ENCODE measurements around the gene UBE2F.
"Not testable (repeated sequence)": the region's sequence is repeated elsewhere in the genome, so short reads cannot be mapped to it uniquely, and the experiment has no call there.

Gene UBE2F

DNA sequence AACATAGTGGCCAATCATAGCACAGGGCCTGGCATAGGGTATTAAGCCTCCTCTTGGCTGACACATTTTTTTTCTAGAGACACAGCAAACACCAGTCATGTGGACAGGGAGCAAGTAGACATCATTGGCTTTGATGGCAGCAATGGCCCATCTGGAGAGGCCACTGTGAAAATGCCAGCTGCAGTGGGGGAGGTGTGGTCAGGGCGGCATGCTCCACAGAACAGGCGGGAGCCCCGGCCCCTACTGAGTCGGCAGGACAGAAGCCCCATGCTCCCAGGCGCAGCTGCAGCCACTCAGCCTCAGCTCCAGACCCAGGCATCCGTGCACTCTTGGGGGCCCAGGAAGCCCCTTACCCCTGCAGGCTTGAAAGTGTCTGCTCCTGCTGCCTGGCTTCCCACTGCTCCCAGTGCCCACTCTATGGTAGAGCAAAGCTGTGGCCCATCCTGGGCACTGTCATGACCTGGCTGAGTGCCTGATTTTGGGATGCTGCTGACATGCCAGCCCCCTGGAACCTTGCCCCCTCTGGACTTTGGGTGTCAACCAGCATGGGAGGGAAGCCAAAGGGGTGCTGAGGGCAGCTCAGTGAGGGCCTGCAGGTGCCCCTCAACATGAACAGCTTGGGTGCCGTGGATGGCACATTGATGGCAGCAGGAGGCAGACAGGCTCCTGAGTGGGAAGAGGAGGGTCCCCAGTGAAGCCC lies 23.3 kb upstream of the UBE2F start:
- DNase-seq = peak in 38 of 56 donors; percentile 7 to 77 (median 38)

DNA sequence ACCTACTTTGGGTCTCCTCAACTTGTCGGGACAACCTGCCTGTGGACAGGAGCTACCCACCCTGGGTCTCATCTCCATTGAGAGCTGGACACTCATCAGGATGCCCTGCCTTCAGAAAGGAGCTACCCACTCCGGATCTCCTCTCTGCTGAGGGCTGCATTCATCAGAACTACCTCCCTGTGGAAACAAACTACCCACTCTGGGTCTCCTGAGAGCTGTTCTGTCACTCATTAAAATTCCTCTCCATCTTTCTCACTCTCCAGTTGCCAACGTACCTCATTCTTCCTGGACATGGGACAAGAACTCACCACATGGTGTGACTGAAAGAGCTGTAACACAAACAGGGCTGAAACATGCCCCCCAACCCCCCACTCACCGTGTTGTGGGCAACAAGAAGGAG lies 22.5 kb upstream of the UBE2F start:
- no peak for DNase-seq

DNA sequence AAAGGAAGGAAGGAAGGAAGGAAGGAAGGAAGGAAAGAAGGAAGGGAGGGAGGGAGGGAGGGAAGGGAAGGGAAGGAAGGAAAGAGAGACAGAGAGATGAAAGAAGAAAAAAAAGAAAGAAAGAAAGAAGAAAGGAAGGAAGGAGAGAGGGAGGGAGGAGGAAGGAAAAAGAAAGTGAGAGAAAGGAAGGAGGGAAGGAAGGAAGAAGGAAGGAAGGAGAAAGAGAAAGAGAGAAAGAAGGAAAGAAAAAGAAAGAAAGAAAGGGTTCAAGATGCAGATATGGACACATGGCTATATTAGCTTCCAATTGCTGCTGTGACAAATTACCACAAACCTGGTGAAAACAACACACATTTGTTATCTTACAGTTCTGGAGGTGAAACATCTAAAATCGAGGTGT lies 20.4 kb upstream of the UBE2F start:
- DNase-seq = no peak

DNA sequence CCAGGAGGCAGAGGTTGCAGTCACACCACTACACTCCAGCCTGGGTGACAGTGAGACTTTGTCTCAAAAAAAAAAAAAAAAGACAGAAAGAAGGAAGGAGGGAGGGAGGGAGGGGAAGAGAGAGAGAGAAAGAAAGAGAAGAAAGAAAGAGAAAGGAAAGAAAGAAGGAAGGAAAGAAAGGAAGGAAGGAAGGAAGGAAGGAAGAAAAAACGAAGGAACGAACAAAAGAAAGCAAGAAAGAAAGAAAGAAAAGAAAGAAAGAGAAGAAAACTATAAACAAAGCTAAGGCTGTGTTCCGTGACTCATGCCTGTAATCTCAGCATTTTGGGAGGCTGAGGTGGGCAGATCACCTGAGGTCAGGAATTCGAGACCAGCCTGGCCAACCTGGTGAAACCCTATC lies 15.5 kb upstream of the UBE2F start:
- DNase-seq = not testable (repeated sequence)

DNA sequence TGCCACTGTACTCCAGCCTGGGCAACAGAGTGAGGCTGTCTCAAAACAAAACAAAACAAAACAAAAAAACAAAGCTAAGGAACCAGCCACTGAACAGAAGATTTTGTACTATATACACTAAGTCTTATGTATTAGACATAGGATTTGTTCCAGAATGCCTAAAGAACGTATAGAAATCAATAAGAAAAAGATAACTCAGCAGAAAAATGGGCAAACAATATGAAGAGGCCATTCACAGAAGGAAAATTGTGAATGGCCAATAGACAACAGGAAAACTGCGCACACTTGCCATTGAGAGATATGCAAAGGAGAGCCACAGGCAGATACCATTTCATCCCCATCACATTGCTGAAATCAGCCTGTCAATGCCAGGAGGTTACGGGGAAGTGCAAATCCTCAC lies 14.9 kb upstream of the UBE2F start:
- no peak for DNase-seq

DNA sequence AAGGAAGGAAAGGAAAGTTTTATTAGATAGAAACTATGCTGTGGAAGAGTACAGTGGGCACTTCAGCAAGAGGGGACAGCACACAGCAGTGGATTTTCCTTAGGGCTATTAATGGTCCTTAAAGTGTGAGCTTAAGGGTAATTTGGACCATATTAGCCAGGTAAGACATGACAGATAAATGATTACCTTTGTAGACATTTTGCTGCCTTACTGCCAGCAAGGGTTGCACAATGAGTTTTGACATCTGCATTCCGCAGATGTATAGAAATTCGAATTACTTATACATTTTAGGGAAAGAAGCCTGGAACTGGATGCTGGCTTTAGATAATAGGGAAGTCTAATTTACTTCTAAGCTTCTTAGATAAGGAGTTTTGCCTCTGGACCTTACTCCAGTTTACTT lies 14.0 kb upstream of the UBE2F start:
- DNase-seq = no peak

DNA sequence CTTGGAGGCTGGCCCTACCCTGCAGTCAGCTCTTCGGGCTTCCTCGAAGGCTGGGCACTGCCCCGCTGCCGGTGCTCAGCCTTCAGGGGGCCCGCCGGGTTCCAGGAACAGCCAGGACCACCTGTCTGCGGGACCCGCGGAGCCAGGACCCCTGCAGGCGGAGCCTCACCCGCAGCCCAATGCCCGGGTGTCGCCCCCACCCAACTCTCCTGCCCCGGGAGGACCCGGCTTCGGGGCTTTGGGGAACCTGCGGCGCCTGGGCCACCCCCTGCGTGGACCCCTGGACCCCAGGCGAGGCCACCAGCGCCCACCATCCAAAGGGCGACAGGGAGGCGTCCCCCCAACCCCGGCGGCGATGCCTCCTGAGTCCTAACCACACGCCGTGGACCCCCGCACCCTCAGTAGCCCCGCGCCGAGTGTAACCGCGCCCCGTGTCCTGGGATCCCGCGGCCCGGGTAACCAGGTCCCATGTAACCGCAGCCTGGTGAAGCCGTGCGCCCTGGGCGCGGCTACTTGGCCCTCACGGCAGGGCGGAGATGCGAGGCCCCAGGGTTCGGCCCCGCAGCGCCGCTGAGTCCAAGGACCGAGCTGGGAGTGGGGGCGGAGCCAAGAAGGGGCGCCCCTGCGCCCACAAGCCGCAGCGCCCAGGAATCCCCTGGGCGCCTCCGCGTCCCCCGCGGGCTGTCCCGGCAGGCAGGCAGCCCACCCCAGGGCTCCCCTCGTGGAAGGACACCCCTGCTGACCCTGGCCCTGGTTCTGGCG lies 11.0 kb upstream of the UBE2F start:
- peak in 1 of 56 donors; percentile 12 for DNase-seq

DNA sequence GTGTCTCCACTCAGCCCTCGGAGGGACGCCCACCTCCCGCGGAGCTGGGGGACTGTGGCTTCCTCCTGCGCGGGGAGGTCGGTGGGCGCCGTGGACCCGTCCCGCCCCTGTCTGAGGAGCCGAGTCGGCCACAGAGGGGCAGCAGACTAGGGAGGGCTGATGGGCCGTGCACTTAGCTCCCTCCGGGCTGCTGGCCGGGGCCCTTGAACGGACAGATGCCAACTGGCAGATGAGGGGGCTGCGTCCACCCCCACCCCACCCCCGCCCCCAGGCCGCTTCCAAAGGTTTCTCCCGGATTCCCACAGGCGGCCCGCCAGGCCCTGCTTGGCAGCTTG lies 10.4 kb upstream of the UBE2F start:
- DNase-seq = peak in 1 of 56 donors; percentile 7

DNA sequence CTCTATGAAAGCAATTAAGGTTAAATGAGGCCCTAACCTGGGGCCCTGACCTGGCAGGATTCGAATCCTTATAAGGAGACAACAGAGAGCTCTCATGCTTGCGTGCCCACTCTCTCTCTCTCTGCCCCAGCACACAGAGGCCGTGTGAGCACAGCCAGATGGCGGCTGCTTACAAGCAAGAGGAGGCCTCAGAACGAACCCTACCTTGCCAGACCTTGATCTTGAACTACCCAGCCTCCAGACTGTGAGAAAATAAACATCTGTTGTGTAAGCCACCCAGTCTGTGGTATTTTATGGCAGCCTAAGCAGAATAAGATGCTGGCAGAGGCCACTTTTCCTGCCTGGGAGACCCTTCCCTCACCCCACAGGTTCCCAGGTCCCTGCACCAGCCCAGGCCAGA lies 5.2 kb upstream of the UBE2F start:
- no peak for DNase-seq

DNA sequence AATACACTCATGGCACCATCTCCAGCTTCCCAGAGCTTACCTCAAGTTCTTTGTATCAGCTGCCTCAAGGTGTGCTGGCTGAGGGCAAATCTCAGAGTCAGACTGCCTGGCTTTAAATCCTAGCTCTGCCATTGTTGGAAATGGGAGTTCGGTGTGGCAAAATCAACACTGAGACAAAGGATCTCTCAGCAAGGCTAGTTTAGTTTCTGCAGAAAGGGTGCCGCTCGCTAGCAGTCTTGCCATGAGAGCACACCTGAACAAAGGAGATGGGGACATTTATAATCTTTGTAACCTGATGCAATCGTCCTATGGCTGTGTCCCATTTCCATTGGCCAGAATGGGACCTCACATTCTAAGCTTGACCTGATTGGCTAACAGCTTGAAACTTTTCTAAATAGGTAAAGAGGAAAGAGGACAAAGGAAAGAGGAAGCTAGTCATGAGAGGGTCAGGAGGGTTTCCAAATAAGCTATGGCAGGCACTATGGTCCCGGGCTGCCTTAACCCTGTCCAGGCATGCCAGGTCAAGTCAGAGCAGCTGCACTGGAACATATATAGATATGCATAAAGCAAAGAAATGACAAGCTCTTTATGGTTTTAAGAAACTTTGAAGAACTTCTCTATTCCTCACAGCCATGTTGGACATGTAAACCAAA lies 4.3 kb upstream of the UBE2F start:
- no peak for DNase-seq

DNA sequence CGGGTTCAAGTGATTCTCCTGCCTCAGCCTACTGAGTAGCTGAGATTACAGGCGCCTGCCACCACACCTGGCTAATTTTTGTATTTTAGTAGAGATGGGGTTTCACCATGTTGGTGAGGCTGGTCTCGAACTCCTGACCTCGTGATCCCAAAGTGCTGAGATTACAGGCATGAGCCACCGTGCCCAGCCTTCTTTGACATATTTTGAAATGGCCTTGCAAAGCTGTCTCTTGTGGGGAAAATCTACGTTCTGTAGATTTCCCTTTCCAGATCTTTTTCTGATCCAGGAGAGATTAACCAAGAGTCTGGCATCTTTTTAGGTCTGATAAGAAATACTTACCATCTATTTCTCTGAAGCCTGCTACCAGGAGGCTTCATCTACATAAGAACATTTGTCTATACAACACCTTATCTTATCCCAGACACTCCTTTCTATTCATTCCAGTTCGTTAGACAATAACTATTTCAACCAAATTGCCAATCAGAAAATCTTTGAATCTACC lies 3.3 kb upstream of the UBE2F start:
- DNase-seq = not testable (repeated sequence)

DNA sequence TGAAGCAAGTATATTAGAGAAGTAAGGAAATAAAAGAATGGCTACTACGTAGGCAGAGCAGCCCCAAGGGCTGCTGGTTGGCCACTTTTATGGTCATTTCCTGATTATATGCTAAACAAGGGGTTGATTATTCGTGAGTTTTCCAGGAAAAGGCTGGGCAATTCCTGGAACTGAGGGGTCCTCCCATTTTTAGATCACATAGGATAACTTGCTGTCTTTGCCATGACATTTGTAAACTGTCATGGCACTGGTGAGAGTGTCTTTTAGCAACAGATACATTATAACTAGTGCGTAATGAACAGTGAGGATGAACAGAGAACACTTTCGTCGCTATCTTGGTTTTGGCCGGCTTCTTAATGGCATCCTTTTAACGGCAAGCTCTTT lies 2.6 kb upstream of the UBE2F start:
- no peak for DNase-seq

DNA sequence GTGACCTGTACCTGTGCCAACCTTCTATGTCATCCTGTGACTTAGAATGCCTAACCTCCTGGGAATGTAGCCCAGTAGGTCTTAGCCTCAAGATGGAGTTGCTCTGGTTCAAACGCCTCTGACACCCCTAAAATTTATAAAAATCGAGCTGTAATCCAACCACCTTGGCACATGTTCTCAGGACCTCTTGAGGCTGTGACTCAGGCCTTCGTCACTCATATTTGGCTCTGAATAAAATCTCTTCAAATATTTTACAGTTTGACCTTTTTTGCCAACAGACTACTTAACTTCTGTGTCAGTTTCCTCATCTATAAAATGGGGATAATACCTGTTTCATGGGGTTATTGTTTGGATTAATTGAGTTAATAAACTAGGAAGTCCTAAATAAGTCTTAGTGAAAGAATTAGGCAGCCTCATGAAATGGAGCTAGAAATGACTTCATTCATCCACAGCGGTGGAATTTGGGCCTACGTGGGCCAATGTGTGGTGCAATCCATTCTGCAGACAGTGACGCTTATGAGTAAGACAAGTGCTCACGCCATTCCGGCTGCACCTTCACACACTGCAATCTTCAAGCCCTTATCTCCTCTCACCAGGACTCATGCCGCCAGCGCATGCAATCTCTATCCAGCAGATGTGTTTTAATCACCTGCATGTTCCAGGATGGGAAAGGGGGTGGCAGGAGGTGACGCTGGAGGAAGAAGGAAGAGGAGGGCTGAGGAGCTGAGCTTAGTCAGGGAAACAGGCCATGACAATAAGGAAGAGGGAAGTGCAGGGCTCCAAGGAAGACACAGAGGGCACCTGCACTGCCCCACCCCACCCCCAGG lies 2.0 kb upstream of the UBE2F start:
- DNase-seq = no peak

DNA sequence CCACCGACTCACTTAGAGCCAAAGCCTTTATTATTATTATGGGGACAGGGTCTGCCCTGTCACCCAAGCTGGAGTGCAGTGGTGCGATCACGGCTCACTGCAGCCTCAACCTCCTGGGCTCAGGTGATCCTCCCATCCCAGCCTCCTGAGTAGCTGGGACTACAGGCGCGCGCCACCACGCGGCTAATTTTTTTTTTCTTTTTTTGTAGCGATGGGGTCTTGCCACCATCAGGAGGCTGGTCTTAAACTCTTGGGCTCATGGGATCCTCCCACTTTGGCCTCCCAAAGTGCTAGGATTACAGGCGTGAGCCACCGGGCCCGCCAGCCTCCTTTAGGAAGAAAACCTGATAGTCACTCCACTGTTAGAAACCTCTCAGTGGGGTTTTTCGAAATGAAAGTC lies 970 bp upstream of the UBE2F start:
- DNase-seq = not testable (repeated sequence)

DNA sequence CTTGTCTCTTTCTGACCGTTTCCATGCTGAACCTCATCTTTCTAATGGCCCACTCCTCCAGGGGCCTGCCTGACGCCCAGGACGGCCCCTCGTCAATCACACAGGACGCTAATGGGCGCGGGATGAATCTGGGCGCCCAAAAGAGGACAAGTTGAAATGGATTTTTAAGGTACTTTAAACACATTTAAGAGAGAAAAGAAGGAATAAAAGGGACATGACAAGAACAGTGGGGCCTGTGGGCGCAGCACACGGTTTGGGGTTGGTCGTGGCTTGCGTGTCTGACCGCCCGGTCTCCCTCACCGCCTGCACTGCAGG lies 607 bp upstream of the UBE2F start:
- DNase-seq = no peak

DNA sequence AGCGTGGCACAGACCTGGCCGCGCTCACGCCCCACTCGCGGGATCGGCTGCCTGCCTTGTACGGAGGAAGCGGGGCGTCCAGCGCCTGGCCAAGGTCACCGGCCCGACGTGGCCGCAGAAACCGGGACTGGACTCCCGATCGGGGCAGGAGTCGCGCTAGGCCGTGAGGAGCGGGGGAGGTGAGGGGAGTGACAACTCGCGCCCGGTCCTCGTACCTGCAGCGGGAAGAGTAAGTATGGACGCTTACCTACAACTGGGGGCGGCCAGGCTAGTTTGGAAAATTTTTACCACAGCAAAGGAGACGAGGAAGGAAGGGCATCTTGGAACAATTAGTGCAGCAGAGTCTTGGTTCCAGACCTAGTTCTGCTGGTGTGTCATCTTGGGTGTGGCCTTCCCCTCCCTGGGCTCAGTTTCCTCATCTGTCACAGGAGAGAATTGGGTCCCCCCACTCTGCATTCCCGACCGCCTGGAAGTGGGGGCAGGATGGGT lies 693 bp downstream of the UBE2F start:
- DNase-seq = peak in 7 of 56 donors; percentile 4 to 25 (median 20)

DNA sequence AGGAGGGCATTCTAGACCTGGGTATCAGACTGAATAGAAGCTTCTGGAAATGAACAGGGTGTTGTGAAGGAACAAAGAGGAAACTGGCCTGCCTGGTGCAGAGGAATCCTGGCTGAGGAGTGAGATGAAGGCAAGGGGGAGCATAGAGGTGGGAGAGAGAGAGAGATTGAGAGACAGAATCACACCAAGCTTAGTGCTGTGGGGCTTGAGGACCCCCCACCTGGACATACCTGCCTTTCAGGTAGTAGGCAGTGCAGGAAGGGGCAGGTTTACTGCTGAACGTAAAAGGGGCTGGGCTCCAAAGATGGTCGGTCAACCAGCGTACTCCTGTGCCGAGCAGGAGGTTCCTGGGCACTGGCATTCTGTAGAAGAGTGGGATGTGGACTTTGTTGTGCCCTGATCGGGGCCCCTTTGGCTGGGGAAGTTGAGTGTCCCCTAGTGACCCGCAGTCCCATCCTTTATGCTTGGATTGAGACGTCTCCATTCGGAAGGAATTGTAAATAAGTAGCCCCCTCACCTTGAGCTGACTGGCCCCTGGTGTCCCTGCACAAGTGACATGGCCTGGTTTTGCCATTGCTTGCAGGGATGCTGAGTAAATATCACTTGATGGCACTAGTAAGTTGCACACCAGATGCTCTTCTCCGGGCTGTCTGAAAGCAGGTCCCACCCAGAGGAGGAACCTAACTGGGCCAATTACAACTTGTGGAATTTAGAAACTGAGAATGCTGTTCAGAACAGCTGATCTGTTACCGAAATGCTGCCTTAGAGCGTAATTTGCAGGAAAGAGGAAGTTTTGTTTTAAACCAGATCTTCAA lies 1.4 kb downstream of the UBE2F start:
- DNase-seq = peak in 44 of 56 donors; percentile 8 to 74 (median 35)

DNA sequence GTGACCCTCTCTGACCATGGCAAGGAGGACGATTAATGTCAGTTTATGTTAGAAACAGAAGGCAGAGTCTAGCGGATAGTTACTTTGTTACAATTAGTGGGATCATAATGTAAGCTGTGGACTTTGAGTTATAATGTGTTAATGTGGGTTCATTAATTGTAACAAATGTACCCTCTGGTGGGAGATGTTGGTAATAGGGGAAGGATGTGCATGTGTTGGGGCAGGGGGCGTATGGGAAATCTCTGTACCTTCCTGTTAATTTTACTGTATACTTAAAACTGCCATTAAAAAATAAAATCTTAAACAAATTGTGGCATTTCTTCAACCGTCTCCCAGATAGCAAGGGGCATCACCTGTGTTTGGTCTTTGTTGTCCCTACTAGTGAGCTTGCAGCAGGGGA lies 4.8 kb downstream of the UBE2F start:
- DNase-seq = no peak

DNA sequence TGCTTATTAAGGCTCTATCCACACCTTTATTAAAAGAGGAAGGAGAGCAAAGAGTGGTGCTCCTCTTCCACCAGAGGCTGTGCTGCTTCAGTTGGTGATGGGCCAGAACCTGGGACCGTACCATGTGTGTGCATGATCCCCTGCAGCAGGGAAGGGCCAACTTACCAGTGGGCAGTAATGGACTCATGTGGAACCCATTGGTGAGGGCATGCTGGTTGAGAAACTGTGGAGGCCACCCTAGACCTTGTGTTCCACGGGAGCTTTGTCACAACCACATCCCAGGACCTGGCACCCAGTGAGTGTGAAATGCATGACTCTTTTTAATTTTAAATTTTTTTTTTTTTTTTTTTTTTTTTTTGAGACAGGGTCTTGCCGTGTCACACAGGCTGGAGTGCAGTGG lies 5.4 kb downstream of the UBE2F start:
- no peak for DNase-seq

DNA sequence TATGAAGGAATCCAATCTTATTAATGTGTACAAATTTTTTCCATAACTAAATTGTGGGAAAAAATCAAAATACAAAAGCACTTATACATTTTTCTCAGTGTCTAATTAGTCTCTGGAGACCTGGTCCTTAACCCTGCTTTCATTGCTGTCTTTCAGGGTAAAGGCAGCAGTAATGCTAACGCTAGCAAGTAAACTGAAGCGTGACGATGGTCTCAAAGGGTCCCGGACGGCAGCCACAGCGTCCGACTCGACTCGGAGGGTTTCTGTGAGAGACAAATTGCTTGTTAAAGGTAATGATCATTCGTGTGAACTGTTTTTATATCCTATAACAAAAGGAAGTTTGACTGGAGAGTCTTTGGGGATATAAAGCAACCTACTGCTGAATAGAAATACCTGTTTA lies 6.1 kb downstream of the UBE2F start:
- no peak for DNase-seq

DNA sequence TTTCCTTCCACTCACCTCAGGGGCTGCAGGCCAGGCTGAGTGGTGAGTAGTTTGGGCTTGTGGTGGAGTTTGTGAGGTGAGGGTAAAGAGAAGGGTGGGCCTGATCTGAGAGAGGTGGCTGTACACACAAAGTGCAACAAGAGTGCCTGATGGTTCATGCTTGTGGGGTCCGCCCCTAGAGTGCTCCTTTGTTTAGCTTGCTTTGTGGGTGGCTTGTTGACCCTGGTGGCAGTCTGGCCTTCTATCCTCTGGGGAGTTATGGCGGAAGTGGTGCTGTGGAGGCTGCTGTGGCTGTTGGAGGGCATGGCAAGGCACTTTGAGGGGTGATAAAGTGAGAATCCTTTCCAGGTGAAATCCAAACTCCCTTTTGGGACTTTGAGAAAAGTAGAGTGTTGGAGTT lies 10.6 kb downstream of the UBE2F start:
- DNase-seq = no peak

All from nucleus accumbens (tissue), 56 donors.